Stimulated activated CD4-positive, alpha-beta T cell treated with anti-CD3 and anti-CD28 coated beads, Interleukin-2, amount 100 ng/mL, for 4 hours (primary cell): ENCODE data around the gene TLE5.

Experiments
- DNase-seq: peaks from one replicate; pipeline ENCODE4 v3.0.0-alpha.2; 2020; ENCODE audit warnings: low read depth

Gene TLE5

GRCh38 chr19:3062165-3063105 lies at the start of gene TLE5:
TSS of gene TLE5 (minus strand) at chr19:3062495. CDS start at chr19:3062200, 295 bp downstream.
- DNase-seq = peak; percentile 56

- DNase-seq = no peak
These were observed 49.4 kb upstream of the TLE5 start for GRCh38 chr19:3111586-3112247.

GRCh38 chr19:3110126-3110825 lies 48.0 kb upstream of the TLE5 start:
- no peak for DNase-seq

GRCh38 chr19:3109491-3109890 lies 47.2 kb upstream of the TLE5 start:
- no peak for DNase-seq

GRCh38 chr19:3108775-3109174 lies 46.5 kb upstream of the TLE5 start:
- DNase-seq = peak; percentile 62

- DNase-seq = no peak
These were observed 45.4 kb upstream of the TLE5 start for GRCh38 chr19:3107658-3108057.

GRCh38 chr19:3106509-3107141 lies 44.3 kb upstream of the TLE5 start:
- DNase-seq = no peak

GRCh38 chr19:3105641-3106508 lies 43.6 kb upstream of the TLE5 start:
- DNase-seq = no peak

GRCh38 chr19:3104708-3104983 lies 42.4 kb upstream of the TLE5 start:
- no peak for DNase-seq

GRCh38 chr19:3102239-3103140 lies 40.2 kb upstream of the TLE5 start:
- no peak for DNase-seq

GRCh38 chr19:3100747-3101730 lies 38.7 kb upstream of the TLE5 start:
- DNase-seq = no peak

GRCh38 chr19:3100331-3100730 lies 38.0 kb upstream of the TLE5 start:
- no peak for DNase-seq

- DNase-seq = no peak
These were observed 37.3 kb upstream of the TLE5 start for GRCh38 chr19:3099347-3100145.

- no peak for DNase-seq
These were observed 36.4 kb upstream of the TLE5 start for GRCh38 chr19:3098515-3099346.

GRCh38 chr19:3098141-3098514 lies 35.8 kb upstream of the TLE5 start:
- DNase-seq = no peak

- no peak for DNase-seq
These were observed 35.2 kb upstream of the TLE5 start for GRCh38 chr19:3097442-3097871.

GRCh38 chr19:3096902-3097326 lies 34.6 kb upstream of the TLE5 start:
- DNase-seq = no peak
